Osteoblast (primary cell): Measurements from ENCODE around the gene WSB1. TPM values are rescaled to one million over a fixed set of nuclear protein-coding genes. Genes with fewer than 3 reads are reported as not detected.
"Not testable (repeated sequence)": the region's sequence is repeated elsewhere in the genome, so short reads cannot be mapped to it uniquely, and the experiment has no call there.

Experiments
- DNase-seq: peaks from one replicate; pipeline ENCODE4 v3.0.0; 2011; ENCODE audit warnings: low spot score, mixed read lengths; ENCODE audit not compliant: insufficient read length; ENCODE audit errors: missing footprints
- H2AFZ ChIP-seq: 2 replicates; pipeline ENCODE4 v1.6.0; 2011; ENCODE audit warnings: mild to moderate bottlenecking, low read length
- H3K27ac ChIP-seq: 2 replicates; pipeline ENCODE4 v1.5.1; 2011; ENCODE audit warnings: mild to moderate bottlenecking, low read depth, low read length, moderate library complexity
- H3K27me3 ChIP-seq: 2 replicates; pipeline ENCODE4 v1.6.0; 2012; ENCODE audit warnings: mild to moderate bottlenecking, control low read depth, inconsistent platforms, low read length, moderate library complexity; ENCODE audit not compliant: insufficient read depth
- H3K36me3 ChIP-seq: 2 replicates; pipeline ENCODE4 v1.5.1; 2011; ENCODE audit warnings: mild to moderate bottlenecking, low read length, control low read depth, moderate library complexity; ENCODE audit not compliant: insufficient read depth
- H3K4me1 ChIP-seq: 2 replicates; pipeline ENCODE4 v1.5.1; 2011; ENCODE audit warnings: mild to moderate bottlenecking, low read length, control low read depth, moderate library complexity; ENCODE audit not compliant: insufficient read depth
- H3K4me2 ChIP-seq: 2 replicates; pipeline ENCODE4 v1.6.0; 2011; ENCODE audit warnings: mild to moderate bottlenecking, low read length; ENCODE audit not compliant: insufficient read depth
- H3K4me3 ChIP-seq: fragments of 200-600 bp; sonication (generic); 3 replicates; pipeline ENCODE4 v1.5.1; 2012; ENCODE audit warnings: mild to moderate bottlenecking, low read length, inconsistent platforms; ENCODE audit not compliant: insufficient read depth
- H3K79me2 ChIP-seq: 2 replicates; pipeline ENCODE4 v1.6.0; 2012; ENCODE audit warnings: mild to moderate bottlenecking, low read length, control low read depth, inconsistent platforms; ENCODE audit not compliant: insufficient read depth
- H3K9me3 ChIP-seq: 2 replicates; pipeline ENCODE4 v1.5.1; 2011; ENCODE audit warnings: low read depth, low read length, control low read depth
- H4K20me1 ChIP-seq: 2 replicates; pipeline ENCODE4 v1.6.0; 2012; ENCODE audit warnings: mild to moderate bottlenecking, low read length, control low read depth; ENCODE audit not compliant: insufficient read depth
- CTCF ChIP-seq: IDR thresholded peaks from 2 replicates; pipeline ENCODE4 v1.5.1; 2011; ENCODE audit warnings: mild to moderate bottlenecking, low read depth, low read length, moderate library complexity; ENCODE audit errors: extremely low read depth
- total RNA-seq: library from RNA; depleted of rRNA; stranded (reverse); fragments of >200 nt; gene quantifications from 2 replicates; pipeline ENCODE4 v1.2.3, GENCODE V29; 2012

The WSB1 gene
- total RNA-seq, 1 donor: 177 TPM

- TF ChIP-seq CTCF: no peak
- Histone ChIP-seq H3K4me2 (no peak overlapping the region), H3K4me3 (no peak overlapping the region), H3K4me1 (no peaks in the 10 kb centered on the region), H3K27ac (no peak overlapping the region), H3K36me3 (no peaks in the 10 kb centered on the region), H3K9me3 (no peaks in the 10 kb centered on the region), H2AFZ (no peak overlapping the region), H4K20me1 (no peaks in the 10 kb centered on the region), H3K79me2 (no peaks in the 10 kb centered on the region), H3K27me3 (no peaks in the 10 kb centered on the region)
- DNase-seq: no peak
Observed at GRCh38 chr17:27326051-27326450, 32.1 kb downstream of the WSB1 start.

GRCh38 chr17:27326585-27326984 lies 32.7 kb downstream of the WSB1 start:
- Histone ChIP-seq H4K20me1 (no peaks in the 10 kb centered on the region), H2AFZ (no peak overlapping the region), H3K27me3 (no peaks in the 10 kb centered on the region)

DNA sequence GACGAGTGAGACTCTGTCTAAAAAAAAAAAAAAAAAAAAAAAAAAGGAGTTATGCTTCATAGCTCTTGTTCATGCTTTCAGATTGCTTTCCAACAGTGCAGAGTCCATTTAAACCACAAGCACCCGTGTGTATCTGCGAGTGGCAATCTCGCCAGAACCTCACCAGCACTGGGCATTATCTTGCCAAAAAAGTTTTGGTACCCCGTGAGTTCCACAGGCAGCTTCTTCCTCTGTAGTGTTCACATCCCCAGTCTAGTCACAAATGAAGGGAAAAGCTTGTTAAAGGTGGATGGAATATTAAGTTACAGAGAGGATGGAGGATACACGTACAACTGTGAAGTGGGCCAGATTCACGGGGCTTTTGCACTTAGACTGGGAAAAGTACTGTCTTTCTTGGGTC lies 33.5 kb downstream of the WSB1 start:
- no peak overlapping the region for H3K27ac ChIP-seq
- TF ChIP-seq CTCF: no peak
- no peaks in the 10 kb centered on the region for H3K4me1 ChIP-seq

More at GRCh38 chr17:27326585-27326984, 32.7 kb downstream of the WSB1 start:
- Histone ChIP-seq H3K9me3 (no peaks in the 10 kb centered on the region), H3K4me2 (no peak overlapping the region), H3K36me3 (no peaks in the 10 kb centered on the region), H3K27ac (no peak overlapping the region), H3K4me3 (no peak overlapping the region), H3K79me2 (no peaks in the 10 kb centered on the region), H3K4me1 (no peaks in the 10 kb centered on the region)
- DNase-seq: no peak
- TF ChIP-seq CTCF: no peak

DNA sequence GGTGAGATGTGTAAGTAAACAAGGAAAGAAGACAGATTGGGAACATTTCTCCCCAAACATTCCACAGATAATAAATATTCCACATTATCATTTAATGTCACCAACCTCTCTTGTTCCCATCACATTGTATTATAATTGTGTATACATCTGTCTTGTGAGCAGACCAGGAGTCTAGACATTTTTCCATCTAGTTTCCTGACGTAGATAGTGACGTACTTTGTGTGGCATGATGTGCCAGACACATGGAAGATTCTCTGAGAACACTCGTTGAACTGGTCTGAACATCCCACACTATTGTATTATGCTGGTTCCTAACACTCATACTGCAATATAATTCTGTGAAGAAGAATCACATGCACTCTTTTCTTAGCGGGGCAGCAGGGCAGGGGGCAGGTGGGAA lies 34.0 kb downstream of the WSB1 start:
- H3K27me3 ChIP-seq: no peaks in the 10 kb centered on the region
- no peak for DNase-seq
- H2AFZ ChIP-seq: no peak overlapping the region
- H3K4me1 ChIP-seq: peaks cover 3% of the 10 kb centered on the region
- H3K4me3 ChIP-seq: no peak overlapping the region
- no peaks in the 10 kb centered on the region for H3K36me3 ChIP-seq
- no peaks in the 10 kb centered on the region for H4K20me1 ChIP-seq
- H3K79me2 ChIP-seq: no peaks in the 10 kb centered on the region
- H3K9me3 ChIP-seq: no peaks in the 10 kb centered on the region
- no peak overlapping the region for H3K27ac ChIP-seq
- TF ChIP-seq CTCF: no peak
- H3K4me2 ChIP-seq: no peak overlapping the region

More for the DNA sequence above, 33.5 kb downstream of the WSB1 start:
- no peak overlapping the region for H2AFZ ChIP-seq
- H3K27me3 ChIP-seq: no peaks in the 10 kb centered on the region
- no peaks in the 10 kb centered on the region for H3K9me3 ChIP-seq
- H3K4me2 ChIP-seq: no peak overlapping the region
- H4K20me1 ChIP-seq: no peaks in the 10 kb centered on the region
- no peak overlapping the region for H3K4me3 ChIP-seq
- H3K36me3 ChIP-seq: no peaks in the 10 kb centered on the region
- no peak for DNase-seq
- H3K79me2 ChIP-seq: no peaks in the 10 kb centered on the region

DNA sequence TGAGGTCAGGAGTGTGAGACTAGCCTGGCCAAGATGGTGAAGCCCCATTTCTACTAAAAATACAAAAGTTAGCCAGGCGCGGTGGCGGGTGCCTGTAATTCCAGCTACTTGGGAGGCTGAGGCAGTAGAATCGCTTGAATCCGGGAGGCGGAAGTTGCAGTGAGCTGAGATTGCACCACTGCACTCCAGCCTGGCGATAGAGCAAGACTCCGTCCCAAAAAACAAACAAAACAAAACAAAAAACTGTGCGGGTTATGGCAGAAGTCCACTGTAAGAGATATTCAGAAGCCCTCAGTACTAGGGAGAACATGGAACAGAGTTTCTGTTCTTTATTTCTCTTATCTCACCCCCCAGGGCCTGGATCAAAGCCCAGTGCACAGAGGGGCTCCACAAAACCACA lies 34.8 kb downstream of the WSB1 start:
- DNase-seq: not testable (repeated sequence)

More for the DNA sequence above, 34.8 kb downstream of the WSB1 start:
- not testable (repeated sequence) for H3K4me1 ChIP-seq, H3K79me2 ChIP-seq, H3K4me3 ChIP-seq, H3K27me3 ChIP-seq, H3K4me2 ChIP-seq, H2AFZ ChIP-seq, H4K20me1 ChIP-seq, H3K27ac ChIP-seq, H3K9me3 ChIP-seq, H3K36me3 ChIP-seq
